GM10847 (cell line): Measurements from ENCODE around the gene ANAPC5.

Experiments
- POLR2A ChIP-seq: IDR thresholded peaks from 2 replicates; pipeline ENCODE4 v1.6.1; 2011; ENCODE audit not compliant: insufficient read length; ENCODE audit errors: extremely low read depth

Gene ANAPC5

DNA sequence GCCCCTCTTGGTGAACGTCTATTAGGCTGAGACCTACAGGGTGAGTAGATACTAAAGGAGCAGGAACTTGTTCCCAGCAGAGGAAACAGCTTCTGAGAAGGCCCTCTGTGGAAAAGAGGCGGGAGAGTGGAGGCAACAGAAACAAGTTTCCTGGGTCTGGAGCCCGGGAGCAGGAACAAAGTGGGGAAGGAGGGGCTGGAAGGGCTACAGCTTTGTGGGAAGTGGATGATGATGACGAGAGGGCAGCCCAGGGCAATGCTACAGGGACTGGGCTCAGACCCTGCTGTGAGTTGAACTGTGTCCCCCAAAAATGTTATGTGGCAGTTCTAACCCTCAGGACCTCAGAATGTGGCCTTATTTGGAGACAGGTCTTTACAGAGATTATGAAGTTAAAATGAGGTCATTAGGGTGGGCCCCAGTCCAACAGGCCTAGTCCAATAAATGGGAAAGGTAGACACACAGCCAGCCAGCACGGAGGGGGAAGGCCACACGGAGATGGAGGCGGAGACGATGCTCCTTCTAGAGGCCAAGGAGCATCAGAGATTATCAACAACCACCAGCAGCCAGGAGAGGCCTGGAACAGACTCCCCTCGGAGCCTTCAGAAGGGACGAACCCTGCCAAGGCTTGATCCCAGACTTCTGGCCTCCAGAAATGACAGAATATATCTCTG, 70.0 kb downstream of the ANAPC5 start:
- no peak for TF ChIP-seq POLR2A

DNA sequence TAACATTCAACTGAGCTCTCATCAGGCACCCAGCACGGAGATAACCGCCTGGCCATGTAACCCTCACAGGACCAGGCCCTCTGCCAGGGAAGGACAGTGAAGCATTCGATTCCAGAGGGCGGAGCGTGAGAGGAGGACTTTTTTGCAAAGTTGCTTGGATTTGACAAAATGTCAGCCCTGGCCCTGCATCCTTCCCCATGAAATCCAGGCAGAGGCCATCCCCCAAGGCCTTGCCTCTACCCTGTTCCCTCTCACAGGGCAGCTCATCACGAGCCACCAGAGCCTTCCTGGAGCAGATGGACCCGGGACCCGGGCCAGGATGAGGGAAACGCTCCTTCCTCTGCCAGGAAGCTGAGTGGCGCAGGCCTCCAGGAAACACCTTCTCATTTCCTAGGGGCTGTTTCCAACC, 72.7 kb downstream of the ANAPC5 start:
- TF ChIP-seq POLR2A = no peak

DNA sequence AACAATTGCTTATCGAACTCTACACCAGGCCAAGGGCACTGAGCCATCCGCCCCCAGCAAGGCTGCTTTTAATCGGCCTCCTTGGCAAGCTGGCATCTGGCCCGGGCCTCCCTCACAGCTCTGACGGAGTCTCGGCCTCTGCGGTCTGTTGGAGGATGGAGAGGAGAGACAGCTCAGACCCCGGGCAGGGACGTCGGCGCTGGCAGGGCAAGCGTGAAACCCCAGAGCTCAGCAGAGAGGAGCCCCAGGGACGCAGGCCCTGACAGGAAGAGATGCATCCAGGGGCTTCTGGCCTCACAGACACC, 73.2 kb downstream of the ANAPC5 start:
- TF ChIP-seq POLR2A = no peak

DNA sequence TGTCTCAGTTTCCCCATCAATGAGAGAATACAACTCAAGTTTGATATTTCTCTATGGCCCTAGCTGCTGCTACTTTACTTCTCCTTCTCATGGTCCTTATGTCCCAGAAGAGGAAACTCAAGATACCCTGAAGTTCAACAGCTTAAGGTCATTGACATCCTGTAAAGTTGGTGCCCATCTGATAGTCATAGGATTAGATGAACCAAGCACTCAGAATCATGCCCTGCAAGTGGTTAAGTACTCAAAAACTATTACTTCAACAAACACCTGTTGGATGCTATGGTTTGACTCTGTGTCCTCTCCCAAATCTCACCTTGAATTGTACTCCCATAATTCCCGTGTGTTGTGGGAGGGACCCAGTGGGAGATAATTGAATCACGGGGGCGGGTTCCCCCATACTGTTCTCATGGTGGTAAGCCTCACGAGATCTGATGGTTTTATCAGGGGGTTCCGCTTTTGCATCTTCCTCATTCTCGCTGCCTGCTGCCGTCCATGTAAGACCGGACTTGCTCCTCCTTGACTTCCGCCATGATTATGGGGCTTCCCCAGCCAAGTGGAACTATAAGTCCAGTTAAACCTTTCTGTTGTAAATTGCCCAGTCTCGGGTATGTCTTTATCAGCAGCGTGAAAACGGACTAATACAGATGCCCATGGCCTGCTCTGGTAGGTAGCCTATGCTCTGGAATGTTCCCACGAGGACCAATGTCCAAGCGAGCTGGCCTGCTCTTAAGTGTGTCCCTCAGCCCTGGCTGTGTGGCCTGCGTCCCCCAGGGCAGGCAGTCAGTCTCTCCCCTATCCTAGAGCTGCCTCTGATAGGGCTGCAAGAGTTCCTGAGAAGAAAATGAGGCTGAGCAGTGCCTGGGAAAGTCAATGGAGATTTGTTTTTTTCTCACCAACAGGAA, 73.8 kb downstream of the ANAPC5 start:
- no peak for TF ChIP-seq POLR2A

DNA sequence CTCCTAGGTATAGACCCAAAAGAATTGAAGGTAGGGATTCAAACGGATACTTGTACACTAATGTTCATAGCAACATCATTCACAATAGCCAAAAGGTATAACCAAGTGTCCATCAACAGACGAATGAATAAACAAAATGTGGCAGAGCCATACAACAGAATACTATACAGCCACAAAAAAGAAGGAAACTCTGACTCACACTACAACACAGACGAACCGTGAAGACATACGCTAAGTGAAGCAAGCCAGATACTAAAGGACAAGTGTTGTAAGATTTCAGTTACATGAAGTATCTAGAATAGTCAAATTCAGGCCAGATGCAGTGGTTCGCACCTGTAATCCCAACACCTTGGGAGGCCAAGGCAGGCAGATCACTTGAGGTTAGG, 74.8 kb downstream of the ANAPC5 start:
- TF ChIP-seq POLR2A = no peak

DNA sequence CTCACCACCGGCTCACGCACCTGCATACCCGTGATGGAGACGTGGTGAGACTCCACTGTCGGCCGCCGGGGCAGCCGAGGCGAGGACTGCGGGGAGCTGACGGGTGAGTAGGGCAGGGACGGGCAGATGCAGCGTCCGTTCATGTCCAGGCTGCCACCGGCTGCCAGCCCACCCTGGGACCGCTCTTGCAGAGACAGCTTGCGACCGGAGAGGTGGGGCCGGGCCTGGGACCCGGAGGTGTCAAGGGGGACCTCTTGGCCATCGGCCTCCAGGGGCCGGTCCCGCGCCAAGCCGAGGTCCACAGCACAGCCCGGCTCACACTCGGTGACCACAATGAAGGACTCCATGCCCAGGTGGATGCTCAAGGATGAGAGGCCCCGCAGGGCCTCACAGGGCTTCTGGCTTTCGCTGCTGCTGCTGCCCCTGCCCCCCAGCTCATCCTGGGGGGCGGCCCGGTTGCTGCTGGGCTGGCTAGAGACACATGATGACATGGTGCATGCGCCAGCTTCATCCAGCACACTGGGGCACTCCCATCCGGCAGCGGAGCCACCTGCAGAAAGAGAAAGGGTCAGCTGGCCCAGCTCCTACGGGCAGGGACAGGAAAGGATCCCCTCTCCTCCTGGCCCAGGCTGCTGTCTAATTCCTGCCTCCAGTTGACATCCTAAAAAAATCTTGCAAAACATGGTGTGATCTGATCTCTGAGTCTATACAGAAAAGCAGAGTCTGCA, 78.0 kb downstream of the ANAPC5 start:
- TF ChIP-seq POLR2A = no peak

DNA sequence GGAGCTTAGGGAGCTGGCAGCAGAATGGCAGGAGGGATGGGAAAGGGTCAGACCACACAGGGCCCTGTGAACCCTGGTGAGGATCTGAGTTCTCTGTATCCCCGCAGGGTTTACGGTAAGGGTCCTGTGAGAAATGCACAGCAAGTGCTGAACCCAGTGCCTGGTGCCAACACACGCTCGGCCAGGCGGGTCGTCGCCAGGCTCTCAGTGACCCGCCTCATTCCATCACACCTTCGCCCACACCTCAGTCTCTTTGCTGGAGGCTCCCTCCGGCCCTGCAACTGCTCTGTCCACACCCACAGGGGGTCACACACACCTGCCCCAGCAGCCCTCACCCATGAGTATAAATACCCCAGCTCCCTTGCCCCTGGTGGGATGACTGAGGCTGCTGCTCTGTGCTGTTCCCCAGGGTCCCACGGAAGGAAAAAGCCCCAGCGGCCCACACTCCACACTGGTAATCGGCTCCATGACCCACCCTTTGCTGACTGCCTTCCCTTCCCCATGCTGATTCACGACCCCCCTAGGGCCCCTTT, 78.8 kb downstream of the ANAPC5 start:
- no peak for TF ChIP-seq POLR2A

DNA sequence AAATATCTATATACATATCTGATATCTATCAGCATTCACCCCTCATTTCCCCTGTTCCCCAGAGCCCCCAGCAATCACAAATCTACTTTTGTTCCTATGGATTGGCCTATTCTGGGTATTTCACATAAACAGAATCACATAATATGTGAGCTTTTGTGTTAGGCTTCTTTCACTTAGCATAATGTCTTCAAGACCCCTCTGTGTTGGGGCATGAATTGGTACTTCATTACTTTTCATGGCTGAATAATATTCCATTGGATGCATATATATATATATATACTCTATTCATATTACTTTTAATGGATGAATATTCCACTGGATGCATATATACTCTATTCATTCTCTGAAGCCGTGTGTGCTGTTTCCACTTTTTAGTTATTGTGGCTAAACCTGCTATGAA, 84.4 kb downstream of the ANAPC5 start:
- TF ChIP-seq POLR2A = no peak

DNA sequence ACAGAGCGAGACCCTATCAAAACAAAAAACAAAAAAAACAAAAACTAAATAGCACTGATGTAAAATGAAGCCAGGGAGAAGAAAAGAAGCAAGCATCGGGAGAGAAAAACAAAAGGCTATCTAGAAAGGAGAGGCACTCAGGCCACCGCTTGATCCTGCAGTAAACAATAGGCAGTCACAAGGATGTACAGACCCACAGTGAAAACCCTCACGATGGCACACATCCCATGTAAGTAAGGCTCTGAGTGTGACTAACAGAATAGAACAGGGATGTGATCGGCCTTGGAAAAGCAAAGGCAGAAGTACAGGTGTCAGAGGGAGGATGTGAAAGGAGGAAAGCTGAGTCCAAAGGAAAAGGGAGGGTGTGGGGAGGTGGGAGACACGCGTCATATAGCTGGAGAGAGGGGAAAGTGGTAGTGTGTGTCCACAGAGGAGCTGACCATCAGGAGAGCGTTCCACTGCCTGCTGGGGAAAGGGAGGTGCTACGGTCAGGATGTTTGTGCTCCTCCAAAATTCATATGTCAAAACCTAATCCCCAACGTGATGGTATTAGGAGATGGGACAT, 87.2 kb downstream of the ANAPC5 start:
- no peak for TF ChIP-seq POLR2A

DNA sequence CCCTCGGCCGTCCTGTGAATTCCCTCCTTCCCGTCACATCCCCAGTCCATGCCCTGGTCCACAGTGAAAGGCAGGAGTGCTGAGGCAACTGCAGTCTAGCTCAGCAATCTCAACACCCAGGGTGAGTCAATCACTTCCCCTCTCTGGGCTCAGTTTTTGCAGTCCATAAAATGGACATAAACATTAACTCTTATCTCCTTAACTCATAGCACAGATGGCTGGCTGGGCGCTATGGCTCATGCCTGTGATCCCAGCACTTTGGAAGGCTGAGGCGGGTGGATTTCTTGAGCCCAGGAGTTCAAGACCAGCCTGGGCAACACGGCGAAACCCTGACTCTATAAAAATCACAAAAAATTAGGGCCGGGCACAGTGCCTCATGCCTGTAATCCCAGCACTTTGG, 88.1 kb downstream of the ANAPC5 start:
- no peak for TF ChIP-seq POLR2A

DNA sequence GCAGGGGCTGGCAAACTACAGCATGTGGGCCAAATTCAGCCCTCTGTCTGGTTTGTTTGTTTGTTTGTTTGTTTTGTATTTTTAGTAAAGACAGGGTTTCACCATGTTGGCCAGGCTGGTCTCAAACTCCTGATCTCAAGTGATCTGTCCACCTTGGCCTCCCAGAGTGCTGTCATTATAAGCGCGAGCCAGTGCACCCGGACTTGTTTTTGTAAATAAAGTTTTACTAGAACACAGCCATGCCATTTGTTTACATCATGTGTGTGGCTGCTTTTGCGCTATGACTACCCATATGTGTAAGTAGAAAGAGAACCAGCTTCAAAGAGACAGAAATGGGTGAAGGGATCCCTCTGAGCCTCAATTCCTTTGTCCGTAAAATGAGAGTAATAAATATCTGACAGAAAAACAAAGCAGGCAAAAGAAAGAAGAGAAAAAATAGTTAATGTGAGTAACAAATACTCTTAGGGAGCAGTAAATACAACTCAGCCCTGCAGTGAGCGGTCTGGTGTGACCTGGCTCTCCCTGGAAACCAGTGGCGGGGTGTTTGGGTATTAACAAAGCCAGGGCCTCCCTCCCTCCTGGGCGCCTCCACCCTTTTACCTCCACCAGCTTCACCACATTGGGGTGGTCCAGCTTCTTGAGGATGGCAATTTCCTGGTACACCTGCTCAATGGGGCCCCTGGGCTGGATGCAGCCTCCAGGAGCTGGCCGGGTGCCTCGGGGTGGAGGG, 88.8 kb downstream of the ANAPC5 start:
- TF ChIP-seq POLR2A = no peak

DNA sequence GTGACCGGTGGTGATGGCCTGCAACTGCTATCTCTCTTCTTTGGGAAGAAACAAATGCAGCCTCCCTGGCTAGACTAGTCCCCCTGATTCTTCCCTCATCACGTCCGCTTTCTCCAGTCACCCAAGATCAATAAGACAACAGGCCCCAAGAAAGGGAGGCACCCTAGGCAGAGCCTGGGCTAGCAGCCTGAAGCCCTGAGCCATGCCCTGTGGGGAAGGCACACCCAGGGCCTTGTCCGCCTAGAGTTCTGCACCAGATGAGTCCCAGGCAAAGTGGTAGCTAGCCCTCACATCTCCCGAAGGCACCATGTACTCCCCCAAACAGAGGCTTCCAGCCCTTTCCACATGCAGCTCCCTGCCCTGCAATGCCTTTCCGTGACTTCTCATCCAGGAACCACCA, 90.8 kb downstream of the ANAPC5 start:
- no peak for TF ChIP-seq POLR2A

DNA sequence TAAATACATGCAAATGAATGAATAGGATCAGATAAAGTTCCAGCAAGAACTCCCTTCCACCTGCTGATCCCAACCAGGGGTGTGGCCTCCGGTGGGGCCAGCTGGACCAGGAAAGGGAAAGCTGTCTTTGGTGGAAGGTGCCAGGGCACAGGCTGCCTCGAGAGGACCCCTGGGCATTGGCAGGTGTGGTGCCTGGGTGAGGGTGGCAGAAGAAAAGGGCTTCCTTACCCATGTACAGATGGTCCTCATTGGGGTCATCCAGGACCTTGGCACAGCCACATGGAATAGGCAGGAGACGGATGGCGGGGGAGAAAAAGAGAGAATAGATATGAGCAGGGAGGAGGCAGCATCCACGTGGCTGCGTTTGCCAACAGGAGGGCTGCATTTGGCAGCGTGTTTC, 92.1 kb downstream of the ANAPC5 start:
- no peak for TF ChIP-seq POLR2A

DNA sequence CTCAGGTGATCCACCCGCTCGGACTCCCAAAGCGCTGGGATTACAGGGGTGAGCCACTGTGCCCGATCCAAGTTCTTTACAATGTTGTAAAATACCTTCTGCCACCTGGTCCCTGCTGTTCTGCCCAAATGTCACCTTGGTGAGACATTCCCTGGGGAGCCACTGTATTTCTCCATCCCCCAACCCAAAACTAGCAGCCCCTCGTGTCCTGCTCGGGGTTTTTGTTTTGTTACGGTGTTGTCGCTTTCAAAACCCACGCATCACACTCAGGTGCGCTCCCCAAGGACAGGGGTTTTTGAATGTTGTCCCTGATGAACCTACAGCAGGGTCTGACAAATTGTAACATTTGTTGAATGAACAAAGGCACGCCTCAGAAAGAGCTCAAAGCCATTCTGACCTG, 93.1 kb downstream of the ANAPC5 start:
- TF ChIP-seq POLR2A = no peak
